Fibroblast of villous mesenchyme (primary cell): ENCODE results near the gene ATP6V0E1. TPM values are rescaled to one million over a fixed set of nuclear protein-coding genes. Genes with fewer than 3 reads are reported as not detected.
A peak's percentile ranks its signal among the peaks of the same experiment; 100 is the strongest.

Source experiments
- DNase-seq: peaks from one replicate; pipeline ENCODE4 v3.0.0-alpha.2; 2010; ENCODE audit warnings: low read depth
- H3K4me3 ChIP-seq: 2 replicates; pipeline ENCODE4 v1.5.1; 2011; ENCODE audit warnings: low read depth, mild to moderate bottlenecking, low read length
- total RNA-seq: library from RNA; depleted of rRNA; stranded (reverse); fragments of >200 nt; gene quantifications from 2 replicates; pipeline ENCODE4 v1.2.3, GENCODE V29; 2012
- TF ChIP-seq, protein P1 (sequence below): IDR thresholded peaks from 2 replicates; pipeline ENCODE4 v1.5.1; 2012; ENCODE audit warnings: low read depth, mild to moderate bottlenecking, low read length; ENCODE audit not compliant: insufficient read depth

ATP6V0E1 gene
- total RNA-seq, 1 donor, result 177 TPM

DNA sequence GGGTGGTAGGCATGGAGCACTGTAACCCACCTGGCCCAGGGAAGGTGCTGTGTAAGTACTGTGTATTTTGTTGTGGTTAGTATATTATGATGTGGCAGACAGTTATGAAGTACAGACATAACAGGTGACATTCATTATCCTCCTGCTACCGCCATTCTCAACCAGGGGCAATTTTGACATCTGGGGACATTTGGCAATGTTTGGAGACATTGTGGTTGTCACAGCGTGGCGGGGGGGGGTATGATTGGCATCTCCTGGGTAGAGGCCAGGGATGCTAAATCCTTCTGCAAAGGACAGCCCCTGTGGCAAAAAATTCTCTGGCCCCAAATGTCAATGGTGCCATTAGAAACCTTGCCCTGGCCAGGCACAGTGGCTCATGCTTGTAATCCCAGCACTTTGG lies 34.1 kb upstream of the ATP6V0E1 start:
- no peak overlapping the region for H3K4me3 ChIP-seq
- TF ChIP-seq, protein P1, sequence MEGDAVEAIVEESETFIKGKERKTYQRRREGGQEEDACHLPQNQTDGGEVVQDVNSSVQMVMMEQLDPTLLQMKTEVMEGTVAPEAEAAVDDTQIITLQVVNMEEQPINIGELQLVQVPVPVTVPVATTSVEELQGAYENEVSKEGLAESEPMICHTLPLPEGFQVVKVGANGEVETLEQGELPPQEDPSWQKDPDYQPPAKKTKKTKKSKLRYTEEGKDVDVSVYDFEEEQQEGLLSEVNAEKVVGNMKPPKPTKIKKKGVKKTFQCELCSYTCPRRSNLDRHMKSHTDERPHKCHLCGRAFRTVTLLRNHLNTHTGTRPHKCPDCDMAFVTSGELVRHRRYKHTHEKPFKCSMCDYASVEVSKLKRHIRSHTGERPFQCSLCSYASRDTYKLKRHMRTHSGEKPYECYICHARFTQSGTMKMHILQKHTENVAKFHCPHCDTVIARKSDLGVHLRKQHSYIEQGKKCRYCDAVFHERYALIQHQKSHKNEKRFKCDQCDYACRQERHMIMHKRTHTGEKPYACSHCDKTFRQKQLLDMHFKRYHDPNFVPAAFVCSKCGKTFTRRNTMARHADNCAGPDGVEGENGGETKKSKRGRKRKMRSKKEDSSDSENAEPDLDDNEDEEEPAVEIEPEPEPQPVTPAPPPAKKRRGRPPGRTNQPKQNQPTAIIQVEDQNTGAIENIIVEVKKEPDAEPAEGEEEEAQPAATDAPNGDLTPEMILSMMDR, result no peak
- no peak for DNase-seq

DNA sequence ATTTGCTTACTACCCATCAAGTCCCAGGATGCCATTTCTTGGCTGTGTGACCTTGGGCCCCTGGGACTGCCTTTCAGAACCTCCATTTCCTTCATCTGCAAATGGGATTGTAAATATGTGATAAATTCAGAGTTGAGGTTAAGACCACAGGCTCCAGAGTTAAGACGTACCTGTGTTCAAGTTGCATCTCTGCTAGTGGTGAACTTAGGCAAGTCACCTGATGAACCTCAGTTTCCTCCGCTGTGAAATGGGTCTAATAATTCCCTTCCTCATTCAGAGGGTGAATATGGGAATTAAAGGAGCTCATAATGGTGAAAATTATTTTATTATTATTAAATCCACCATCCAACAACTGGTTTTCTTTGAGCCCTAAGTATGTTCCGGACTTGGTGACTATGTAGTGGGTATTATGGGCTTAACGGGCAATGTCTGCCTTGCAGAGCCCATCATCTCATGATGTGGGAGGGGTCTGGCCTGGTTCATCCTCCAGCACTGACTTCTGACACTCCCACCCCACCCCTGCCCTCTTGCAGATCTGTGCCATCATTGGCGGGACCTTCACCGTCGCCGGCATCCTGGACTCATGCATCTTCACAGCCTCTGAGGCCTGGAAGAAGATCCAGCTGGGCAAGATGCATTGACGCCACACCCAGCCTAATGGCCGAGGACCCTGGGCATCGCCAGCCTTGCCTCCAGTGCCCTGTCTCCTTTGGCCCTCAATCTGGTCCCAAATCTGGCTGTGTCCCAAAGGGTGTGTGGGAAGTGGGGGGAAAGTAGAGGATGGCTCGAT lies 33.2 kb upstream of the ATP6V0E1 start:
- TF ChIP-seq, protein P1, result no peak
- no peak for DNase-seq

DNA sequence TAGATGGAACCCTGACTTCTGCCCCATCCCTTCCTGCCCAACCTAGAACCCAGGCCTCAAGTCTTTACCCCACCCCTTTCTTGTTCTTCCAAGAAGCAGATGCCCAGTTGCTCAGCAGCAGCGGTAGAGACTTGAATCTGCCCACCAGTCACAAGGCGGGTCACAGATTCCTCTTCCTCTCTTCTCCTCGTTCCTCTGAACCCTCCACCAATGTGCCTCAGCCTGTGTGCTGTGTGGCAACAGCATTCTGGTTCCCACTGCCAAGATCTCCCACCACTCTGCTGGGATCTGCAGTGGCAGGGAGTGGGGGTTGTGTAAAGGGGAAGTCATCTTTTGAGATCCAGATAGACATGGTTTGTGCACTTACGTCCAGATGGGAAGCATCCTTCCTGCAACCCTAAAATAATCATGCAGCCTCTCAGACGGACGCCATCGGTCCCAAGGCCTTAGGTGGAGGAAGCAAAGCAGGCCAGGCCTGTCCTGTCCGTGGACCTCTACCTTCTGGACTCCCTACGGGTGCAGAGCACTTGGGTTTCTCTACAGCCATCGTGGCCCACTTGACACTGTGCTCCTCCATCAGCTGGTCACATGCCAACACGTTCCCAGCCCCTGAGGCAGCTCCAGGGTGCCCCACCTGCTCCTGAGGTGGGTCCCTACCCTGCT lies 32.1 kb upstream of the ATP6V0E1 start:
- no peak for DNase-seq
- H3K4me3 ChIP-seq, result no peak overlapping the region
- TF ChIP-seq, protein P1, result no peak

More for the DNA sequence above, 33.2 kb upstream of the ATP6V0E1 start:
- H3K4me3 ChIP-seq, result no peak overlapping the region

DNA sequence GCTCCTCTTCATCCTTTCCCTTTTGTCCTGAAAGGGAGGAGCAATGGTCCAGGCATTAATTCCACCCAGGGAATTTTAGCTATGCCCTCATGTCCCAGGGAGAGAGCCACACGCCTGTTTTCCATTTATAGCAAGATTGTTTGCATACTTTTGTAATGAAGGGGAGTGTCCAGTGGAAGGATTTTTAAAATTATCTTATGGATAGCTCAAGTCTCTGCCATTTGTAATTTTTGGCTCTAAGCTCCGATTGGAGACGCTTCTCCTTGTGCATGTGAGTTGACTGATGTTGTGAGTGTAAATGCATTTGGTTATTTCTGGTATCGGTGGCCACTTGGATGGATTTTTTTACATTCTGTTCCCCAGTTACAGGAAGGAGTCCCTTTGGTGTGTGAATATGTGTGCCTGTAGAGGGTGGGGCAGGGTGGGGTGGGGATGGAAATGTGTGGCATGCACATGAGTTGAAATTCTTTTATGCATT lies 31.5 kb upstream of the ATP6V0E1 start:
- H3K4me3 ChIP-seq, result no peak overlapping the region
- peak; percentile 42 for DNase-seq
- TF ChIP-seq, protein P1, result no peak

DNA sequence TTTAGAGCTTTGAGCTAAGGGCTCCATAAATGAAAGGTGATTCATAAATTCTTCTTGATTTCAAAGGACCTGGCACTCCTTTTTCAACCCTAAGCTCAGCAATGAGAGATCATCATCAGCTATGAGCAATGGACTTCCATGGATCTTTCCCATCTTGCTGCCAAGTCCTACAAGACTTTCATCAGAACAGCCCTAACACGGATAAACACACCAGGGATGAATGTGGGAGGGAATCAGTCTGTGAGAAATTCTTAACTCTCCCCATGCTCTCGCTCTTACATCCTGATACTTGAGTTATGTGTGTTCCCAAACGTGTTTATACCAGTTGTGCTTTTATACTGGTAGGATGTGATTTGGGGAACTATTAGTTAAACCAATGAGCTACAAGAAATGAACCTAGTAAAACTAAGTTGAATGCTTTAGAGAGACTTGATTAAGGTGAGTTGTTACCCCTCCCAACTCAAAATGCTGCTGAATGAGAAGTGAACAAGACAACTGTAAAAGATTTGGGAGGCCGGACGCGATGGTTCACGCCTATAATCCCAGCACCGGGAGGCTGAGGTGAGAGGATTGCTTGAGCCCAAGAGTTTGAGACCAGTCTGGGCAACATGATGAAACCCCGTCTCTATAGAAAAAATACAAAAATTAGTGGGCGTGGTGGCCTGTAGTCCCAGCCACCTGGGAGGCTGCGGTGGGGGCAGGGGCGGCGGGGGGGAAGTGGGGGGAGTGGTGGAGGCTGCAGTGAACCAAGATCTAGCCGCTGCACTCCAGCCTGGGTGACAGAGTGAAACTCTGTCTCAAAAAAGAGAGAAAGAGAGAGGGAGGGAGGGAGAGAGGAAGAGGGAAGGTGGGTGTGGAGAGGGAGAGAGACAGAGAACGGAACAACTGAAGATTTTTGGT lies 29.5 kb upstream of the ATP6V0E1 start:
- H3K4me3 ChIP-seq, result no peak overlapping the region
- TF ChIP-seq, protein P1, result no peak
- DNase-seq, result peak; percentile 72

DNA sequence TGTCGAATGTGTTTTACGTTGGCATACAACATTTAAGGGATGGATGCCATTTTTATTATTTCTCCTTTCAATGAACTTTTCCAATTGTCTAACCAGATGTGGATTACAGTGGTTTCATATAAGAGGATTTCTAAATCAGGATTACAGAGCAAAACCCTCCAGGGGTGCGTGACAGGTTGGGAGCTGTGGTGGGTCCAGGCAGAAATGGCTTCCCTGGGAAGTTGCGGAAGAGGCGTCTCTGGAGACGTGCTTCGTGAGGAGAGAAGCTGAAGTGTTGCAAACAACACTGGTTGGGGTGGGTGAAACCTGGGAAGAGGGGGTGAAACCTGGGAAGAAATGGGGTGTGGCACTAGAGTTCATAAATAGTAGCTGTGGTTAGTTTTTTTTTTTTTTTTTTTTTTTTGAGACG lies 28.8 kb upstream of the ATP6V0E1 start:
- no peak overlapping the region for H3K4me3 ChIP-seq
- DNase-seq, result no peak
- TF ChIP-seq, protein P1, result no peak
